ENCODE results near the gene ALG14.
"Not testable (repeated sequence)": the region's sequence is repeated elsewhere in the genome, so short reads cannot be mapped to it uniquely, and the experiment has no call there.

ALG14 gene

DNA sequence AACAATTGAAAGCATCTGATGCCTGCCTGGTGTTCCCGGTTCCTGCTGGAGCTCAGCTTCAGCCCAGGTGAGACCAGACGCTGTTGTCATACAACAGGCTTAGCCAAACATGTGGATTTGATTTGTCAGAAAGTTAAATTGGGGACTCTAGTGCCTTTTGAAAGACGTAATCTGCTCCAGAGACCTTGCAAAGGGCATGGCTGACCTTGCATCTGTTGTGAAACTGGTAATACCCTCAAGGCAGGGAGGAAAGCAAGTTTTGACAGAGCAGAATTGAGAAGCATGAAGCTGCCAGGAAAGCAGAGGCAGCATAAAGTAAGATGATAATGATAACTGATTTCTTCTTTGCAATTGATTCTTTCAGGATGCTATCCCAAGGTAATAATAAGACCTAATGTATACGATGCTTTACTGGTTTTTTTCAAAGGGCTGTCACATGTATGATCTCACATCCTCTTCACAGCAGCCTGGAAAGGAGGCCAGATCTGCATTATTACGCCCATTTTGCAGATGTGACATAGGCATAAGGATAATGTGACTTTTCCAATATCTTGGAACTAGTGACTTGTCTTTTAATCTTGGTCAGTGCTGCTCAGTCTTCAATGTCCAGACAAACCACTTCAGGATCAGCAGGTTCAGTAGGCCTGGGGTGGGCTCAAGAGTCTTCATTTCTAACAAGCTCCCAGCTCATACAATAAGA lies 121.1 kb downstream of the ALG14 start:
- Mint-ChIP-seq H3K4me3 (no peak overlapping the region), H3K9me3 (no peaks in the 10 kb centered on the region), H3K36me3 (ENCODE audit: low read depth) (no peaks in the 10 kb centered on the region), H3K27me3 (ENCODE audit: low read depth) (no peaks in the 10 kb centered on the region), H3K4me1 (ENCODE audit: low read depth) (no peaks in the 10 kb centered on the region), H3K27ac (no peak overlapping the region)
- no peak for DNase-seq (ENCODE audit: low spot score)

DNA sequence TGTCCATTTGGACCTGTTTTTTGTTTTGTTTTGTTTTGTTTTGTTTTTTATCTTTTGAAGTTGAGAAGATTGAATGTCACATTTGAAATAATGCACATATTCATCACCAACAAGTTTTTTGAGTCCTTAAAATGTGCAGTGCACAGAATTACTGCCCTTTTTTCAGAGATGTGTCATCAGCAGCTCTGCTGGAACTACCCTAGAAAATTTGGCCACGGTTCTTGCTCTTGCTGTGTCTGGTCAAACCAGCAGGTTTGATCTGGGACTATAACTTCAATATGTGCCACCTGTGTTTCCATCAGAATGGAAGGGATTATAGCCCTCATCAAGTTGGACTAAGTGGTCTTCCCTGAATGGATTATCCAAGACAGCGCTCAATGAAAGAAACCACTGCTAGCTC lies 121.7 kb downstream of the ALG14 start:
- Mint-ChIP-seq H3K9me3 (no peaks in the 10 kb centered on the region), H3K27me3 (ENCODE audit: low read depth) (no peaks in the 10 kb centered on the region), H3K4me3 (no peak overlapping the region), H3K27ac (no peak overlapping the region), H3K4me1 (ENCODE audit: low read depth) (no peaks in the 10 kb centered on the region), H3K36me3 (ENCODE audit: low read depth) (no peaks in the 10 kb centered on the region)
- DNase-seq (ENCODE audit: low spot score) = no peak

DNA sequence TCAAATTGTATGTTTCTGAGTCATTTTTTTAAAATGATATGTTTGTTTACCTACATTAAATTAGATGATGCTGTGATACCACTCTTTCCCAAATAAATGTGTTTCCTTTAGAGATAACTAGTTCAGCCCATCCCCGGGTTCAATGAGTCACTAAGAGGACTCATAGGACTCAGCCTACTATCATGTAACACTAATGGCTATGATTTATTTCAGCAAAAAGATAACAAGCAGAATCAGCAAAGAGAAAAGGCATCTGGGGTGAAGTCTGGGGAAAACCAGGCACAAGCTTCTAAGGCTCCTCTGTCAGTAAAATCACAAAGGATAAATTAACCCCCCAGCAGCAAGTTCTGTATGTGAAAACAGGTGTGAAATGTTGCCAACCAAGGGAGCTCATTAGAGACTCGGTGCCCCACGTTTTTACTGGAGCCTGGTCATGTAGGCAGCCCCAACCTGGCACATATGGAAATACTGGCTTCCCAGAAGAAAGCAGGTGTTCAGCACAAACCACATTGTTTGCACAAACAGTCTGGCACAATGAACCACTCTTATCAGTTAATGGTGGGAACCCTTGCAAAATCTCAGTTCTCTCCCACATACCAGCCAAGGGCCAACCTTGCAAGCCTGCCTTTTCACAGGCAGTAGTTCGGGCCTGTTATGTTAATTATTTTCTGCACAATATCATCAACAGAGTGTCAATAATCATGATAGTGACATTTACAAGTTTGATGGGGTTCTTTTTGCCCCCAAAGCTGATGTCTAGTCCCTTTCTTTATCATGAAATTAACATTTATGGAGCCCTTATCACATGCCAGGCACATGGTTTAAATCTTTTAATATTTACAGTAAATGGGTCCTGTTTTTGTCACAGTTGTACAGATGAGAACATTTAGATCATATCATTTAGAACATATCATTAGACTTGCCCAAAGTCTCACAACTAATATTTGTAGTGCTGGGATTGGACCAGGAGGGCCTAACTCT lies 122.8 kb downstream of the ALG14 start:
- H3K36me3 Mint-ChIP-seq (ENCODE audit: low read depth) = no peaks in the 10 kb centered on the region
- H3K27ac Mint-ChIP-seq = no peak overlapping the region
- no peaks in the 10 kb centered on the region for H3K4me1 Mint-ChIP-seq (ENCODE audit: low read depth)
- DNase-seq (ENCODE audit: low spot score) = no peak
- no peaks in the 10 kb centered on the region for H3K9me3 Mint-ChIP-seq
- H3K27me3 Mint-ChIP-seq (ENCODE audit: low read depth) = no peaks in the 10 kb centered on the region
- no peak overlapping the region for H3K4me3 Mint-ChIP-seq

DNA sequence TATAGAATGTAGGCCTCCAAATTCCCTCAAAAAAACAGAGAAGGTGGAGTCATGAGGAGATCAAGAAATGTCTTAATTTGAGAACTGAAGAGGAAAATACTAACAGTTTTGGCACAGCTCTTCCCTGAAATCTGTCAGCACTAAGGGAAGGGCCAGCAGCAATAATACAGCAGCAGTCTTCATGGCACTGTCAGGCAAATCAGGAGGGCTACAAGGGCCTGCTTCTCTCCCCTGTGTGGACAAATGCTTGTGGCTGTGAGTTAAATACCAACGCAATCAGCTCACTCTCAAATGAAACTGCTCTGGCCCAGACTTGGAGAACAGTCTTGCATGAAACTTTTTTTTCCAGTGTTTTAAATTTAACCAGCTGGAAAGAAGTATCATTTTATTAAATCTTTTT lies 125.3 kb downstream of the ALG14 start:
- H3K4me1 Mint-ChIP-seq (ENCODE audit: low read depth) = no peaks in the 10 kb centered on the region
- no peak overlapping the region for H3K4me3 Mint-ChIP-seq
- no peak for DNase-seq (ENCODE audit: low spot score)
- peaks cover 9% of the 10 kb centered on the region for H3K27me3 Mint-ChIP-seq (ENCODE audit: low read depth)
- no peaks in the 10 kb centered on the region for H3K36me3 Mint-ChIP-seq (ENCODE audit: low read depth)
- H3K9me3 Mint-ChIP-seq = no peaks in the 10 kb centered on the region
- H3K27ac Mint-ChIP-seq = no peak overlapping the region

DNA sequence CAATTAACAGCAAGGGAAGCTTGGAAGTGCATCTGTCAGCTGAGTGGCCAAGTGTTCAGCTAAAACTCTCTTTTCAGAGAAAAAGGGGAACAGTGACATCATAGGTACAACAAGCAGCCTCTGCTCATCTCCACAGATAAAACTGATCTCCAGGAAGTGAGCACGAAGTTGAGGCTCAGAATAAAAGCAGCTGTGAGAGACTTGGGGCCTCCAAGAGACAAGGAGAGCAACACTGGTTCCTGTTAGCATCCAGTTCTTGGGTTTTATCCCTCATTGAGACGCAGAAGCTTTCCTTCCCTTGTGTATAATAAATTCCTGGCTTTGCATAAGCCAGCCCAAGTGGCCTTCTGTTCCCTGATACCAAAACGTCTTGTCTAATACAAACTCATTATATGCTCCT lies 125.9 kb downstream of the ALG14 start:
- Mint-ChIP-seq H3K4me3 (no peak overlapping the region), H3K36me3 (ENCODE audit: low read depth) (no peaks in the 10 kb centered on the region), H3K27me3 (ENCODE audit: low read depth) (peaks cover 9% of the 10 kb centered on the region), H3K9me3 (no peaks in the 10 kb centered on the region), H3K4me1 (ENCODE audit: low read depth) (no peaks in the 10 kb centered on the region), H3K27ac (no peak overlapping the region)
- DNase-seq (ENCODE audit: low spot score) = no peak

DNA sequence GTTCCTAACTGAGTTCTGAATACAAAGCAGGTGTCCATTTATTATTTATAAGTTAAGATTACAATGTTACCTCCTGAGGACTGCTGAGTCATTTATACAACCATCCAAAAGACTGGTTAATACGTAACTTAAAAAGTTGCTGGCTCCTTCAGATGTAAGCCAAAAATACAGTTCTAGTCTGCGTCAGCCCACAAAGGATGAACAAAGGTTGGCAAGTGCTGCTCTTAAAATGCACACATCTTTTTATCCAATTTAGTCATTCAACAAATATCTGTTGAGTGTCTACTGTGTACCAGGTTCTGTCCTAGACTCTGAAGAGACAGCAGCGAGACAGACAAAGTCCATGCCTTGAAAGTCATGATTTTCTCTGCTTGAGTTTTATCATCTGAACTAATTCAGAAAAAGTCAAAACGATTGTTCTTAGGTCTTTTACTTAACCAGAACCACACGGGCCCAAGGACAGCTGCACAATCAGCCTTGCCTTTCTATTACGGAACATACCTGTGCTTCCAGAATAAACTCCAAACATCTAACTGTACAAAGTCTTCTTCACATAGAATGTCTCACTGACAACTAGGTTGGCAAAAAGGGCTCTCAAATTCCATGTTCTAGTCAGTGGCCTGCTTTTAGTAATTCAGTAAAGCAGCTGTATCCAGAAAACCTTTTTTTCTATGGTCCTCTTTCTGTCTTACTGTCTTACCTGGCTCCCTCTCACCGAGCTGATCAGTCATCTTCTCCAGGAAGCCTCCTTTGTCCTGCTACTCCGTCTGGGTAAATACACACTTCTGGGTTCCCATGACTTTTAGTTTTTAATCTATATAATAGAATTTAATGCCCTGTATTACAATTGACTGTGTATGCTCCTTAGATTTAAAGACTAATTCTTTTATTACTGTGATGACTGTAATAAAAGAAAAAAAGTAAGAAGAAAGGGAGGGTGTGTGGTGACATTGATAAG lies 130.3 kb downstream of the ALG14 start:
- DNase-seq (ENCODE audit: low spot score) = no peak
- Mint-ChIP-seq H3K4me1 (ENCODE audit: low read depth) (no peaks in the 10 kb centered on the region), H3K4me3 (no peak overlapping the region), H3K27ac (no peak overlapping the region), H3K36me3 (ENCODE audit: low read depth) (no peaks in the 10 kb centered on the region), H3K9me3 (no peaks in the 10 kb centered on the region), H3K27me3 (ENCODE audit: low read depth) (peaks cover 12% of the 10 kb centered on the region)

DNA sequence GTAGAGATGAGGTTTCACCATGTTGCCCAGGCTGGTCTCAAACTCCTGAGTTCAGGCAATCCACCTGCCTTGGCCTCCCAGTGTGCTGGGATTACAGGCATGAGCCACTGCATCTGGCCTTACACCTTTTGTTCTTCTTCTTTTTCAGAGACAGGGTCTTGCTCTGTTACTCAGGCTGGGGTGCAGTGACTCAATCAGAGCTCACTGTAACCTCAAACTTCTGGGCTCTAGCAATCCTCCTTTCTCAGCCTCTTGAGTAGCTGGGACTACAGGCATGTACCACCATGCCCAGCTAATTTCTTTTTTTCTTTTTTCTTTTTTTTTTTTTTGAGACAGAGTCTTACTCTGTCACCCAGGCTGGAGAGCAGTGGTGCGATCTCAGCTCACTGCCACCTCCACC lies 131.3 kb downstream of the ALG14 start:
- H3K27ac Mint-ChIP-seq; H3K9me3 Mint-ChIP-seq; H3K36me3 Mint-ChIP-seq (ENCODE audit: low read depth); H3K4me1 Mint-ChIP-seq (ENCODE audit: low read depth); DNase-seq (ENCODE audit: low spot score); H3K4me3 Mint-ChIP-seq: not testable (repeated sequence)
- peaks cover 12% of the 10 kb centered on the region for H3K27me3 Mint-ChIP-seq (ENCODE audit: low read depth)

DNA sequence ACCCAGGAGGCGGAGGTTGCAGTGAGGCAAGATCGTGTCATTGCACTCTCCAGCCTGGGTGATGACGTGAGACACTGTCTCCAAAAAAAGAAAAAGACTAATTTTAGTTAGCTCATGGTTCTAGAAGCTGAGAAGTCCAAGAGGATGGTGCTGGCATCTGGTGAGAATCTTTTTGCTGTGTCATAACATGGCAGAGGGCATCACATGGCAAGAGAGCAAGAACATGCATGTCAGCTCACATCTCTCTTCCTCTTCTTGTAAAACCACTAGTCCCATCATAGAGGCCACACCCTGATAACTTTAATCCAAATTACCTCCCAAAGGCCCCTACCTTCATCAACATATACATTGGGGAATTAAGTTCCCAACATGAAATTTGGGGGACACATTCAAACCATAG lies 132.0 kb downstream of the ALG14 start:
- DNase-seq (ENCODE audit: low spot score) = no peak
- Mint-ChIP-seq H3K36me3 (ENCODE audit: low read depth) (no peaks in the 10 kb centered on the region), H3K4me1 (ENCODE audit: low read depth) (peaks cover 2% of the 10 kb centered on the region), H3K27ac (no peak overlapping the region), H3K4me3 (no peak overlapping the region), H3K9me3 (no peaks in the 10 kb centered on the region), H3K27me3 (ENCODE audit: low read depth) (peaks cover 12% of the 10 kb centered on the region)

DNA sequence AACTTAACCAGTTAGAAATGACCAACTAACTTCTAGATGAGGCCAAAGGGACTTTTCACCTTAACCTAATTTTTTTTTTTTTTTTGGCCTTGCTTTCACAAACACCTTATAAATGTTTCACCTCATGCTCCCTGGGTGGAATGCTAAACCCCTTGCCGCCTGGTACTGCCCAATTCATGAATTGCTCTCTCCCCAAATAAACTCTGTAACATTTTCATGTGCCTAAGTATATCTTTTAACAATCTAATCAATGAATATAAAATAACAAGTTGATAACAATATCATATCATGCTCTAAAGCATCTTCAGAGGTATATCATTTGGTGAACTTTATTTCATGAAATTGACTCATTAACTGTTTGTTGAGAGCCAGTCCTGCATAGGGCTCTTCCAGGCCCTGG lies 134.9 kb downstream of the ALG14 start:
- Mint-ChIP-seq H3K36me3 (ENCODE audit: low read depth) (no peaks in the 10 kb centered on the region), H3K4me1 (ENCODE audit: low read depth) (peaks cover 3% of the 10 kb centered on the region)

DNA sequence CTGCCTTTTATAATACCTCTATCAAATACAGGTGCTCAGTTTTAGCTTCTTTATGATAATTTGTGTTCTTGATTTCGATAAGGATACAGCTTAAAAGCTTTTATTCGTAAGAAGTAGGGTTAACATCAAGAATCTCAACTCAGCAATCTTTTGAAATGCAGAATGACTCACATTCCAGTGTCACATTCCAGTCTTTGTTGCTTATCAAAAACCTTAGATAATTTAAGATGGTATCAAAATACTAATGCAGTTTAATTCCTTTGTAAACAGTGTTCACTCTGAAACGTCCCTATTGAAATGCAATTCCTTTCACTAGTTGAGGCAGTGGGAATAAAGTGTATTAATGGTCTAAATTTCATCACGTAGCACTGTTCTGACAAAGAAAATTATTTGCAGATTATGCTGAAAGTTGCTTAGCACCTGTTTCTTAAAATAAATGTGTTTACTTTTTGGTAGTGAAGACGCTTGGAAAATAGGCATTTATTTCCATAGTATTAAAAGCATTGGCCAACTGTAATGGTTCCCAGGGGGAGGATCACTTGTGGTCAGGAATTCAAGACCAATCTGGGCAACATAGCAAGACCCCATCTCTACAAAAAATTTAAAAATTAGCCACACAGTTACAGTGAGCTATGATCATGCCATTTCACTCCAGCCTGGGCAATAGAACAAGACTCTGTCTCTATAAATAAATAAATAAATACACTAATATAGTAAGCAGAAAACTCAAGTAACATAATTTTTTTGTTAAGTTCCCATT lies 135.7 kb downstream of the ALG14 start:
- peaks cover 10% of the 10 kb centered on the region for H3K27me3 Mint-ChIP-seq (ENCODE audit: low read depth)
- H3K4me1 Mint-ChIP-seq (ENCODE audit: low read depth) = peaks cover 3% of the 10 kb centered on the region
- no peak overlapping the region for H3K4me3 Mint-ChIP-seq
- no peaks in the 10 kb centered on the region for H3K9me3 Mint-ChIP-seq
- DNase-seq (ENCODE audit: low spot score) = no peak
- no peaks in the 10 kb centered on the region for H3K36me3 Mint-ChIP-seq (ENCODE audit: low read depth)
- no peak overlapping the region for H3K27ac Mint-ChIP-seq

More for the DNA sequence above, 134.9 kb downstream of the ALG14 start:
- no peak overlapping the region for H3K27ac Mint-ChIP-seq
- peaks cover 10% of the 10 kb centered on the region for H3K27me3 Mint-ChIP-seq (ENCODE audit: low read depth)
- no peak overlapping the region for H3K4me3 Mint-ChIP-seq
- no peak for DNase-seq (ENCODE audit: low spot score)
- H3K9me3 Mint-ChIP-seq = no peaks in the 10 kb centered on the region

DNA sequence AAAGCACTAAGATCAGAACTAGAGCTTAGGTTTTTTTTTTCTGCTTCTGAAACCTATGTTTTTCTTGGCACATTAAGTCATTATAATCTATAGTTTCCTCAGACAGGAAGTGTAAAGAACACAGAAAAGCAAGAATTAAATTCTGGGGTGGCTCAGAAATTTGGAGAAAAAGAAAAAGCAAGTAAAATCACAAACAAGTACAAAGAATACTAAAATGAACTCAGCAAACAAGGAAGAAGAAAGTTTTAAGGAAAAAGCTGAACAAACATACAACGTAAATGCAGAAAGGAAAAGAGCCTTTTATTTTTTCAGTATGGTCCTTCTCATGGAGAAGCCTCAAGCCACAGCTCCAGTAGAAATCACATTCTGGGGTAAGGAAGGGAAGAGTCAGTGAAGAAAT lies 137.3 kb downstream of the ALG14 start:
- no peak for DNase-seq (ENCODE audit: low spot score)
- peaks cover 3% of the 10 kb centered on the region for H3K4me1 Mint-ChIP-seq (ENCODE audit: low read depth)
- H3K27ac Mint-ChIP-seq = no peak overlapping the region
- peaks cover 10% of the 10 kb centered on the region for H3K27me3 Mint-ChIP-seq (ENCODE audit: low read depth)
- no peaks in the 10 kb centered on the region for H3K9me3 Mint-ChIP-seq
- no peak overlapping the region for H3K4me3 Mint-ChIP-seq
- H3K36me3 Mint-ChIP-seq (ENCODE audit: low read depth) = no peaks in the 10 kb centered on the region

DNA sequence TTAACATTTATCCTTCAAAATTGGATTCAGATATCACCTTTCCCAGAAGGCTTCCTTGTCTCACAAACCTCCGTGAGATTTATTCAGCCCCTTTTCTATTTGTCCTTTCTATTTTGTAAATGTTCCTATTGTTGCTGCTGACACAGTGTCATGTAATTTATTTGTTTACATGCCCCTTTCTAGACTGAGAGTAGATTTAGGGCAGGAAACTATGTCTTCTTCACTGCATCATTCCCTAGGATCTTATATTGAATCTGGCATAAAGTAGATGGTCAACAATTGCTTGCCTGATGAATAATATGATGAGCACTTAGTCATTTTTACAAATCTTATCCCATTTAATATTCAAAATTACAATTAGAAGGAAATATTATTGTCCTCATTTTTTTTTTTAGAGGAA lies 137.7 kb downstream of the ALG14 start:
- Mint-ChIP-seq H3K4me1 (ENCODE audit: low read depth) (peaks cover 3% of the 10 kb centered on the region), H3K9me3 (no peaks in the 10 kb centered on the region), H3K4me3 (no peak overlapping the region), H3K27me3 (ENCODE audit: low read depth) (peaks cover 11% of the 10 kb centered on the region), H3K36me3 (ENCODE audit: low read depth) (no peaks in the 10 kb centered on the region), H3K27ac (no peak overlapping the region)
- no peak for DNase-seq (ENCODE audit: low spot score)

DNA sequence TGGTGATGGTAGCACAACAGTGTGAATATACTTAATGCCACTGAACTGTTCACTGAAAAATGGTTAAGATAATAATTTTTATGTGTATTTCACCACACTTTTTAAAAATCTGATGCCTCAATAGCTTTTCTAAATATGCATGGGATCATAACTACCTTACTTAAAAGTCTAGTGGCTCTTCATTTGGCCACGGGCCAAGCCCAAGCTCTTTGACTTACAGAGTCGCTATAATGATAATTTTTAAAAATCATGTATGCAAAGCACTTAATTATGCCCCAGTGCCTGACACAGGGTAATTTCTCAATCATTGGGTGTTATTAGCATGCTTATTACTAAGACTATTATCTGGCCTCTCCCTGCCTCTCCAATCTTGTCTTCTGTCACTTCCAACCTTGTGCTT lies 138.2 kb downstream of the ALG14 start:
- H3K36me3 Mint-ChIP-seq (ENCODE audit: low read depth) = no peaks in the 10 kb centered on the region
- H3K9me3 Mint-ChIP-seq = no peaks in the 10 kb centered on the region
- H3K4me1 Mint-ChIP-seq (ENCODE audit: low read depth) = peaks cover 3% of the 10 kb centered on the region
- DNase-seq (ENCODE audit: low spot score) = no peak
- H3K27me3 Mint-ChIP-seq (ENCODE audit: low read depth) = peaks cover 12% of the 10 kb centered on the region
- no peak overlapping the region for H3K27ac Mint-ChIP-seq
- no peak overlapping the region for H3K4me3 Mint-ChIP-seq

All from T-helper 2 cell treated with Interferon-gamma antibody and Interleukin-4, amounts not matched to agents 5 μg/mL and 100 μg/mL, for 36 hours (primary cell).